Central memory CD4-positive, alpha-beta T cell (primary cell): ENCODE measurements around the gene TM7SF3.
"Not testable (repeated sequence)": the region's sequence is repeated elsewhere in the genome, so short reads cannot be mapped to it uniquely, and the experiment has no call there.

Experiments used
- DNase-seq: peaks from one replicate; pipeline ENCODE4 v3.0.0; 2022
- total RNA-seq, 3 experiments: gene quantifications; one replicate each; lab custom pipeline; 2026; lab: John Stamatoyannopoulos, UW

TM7SF3 gene
- total RNA-seq, result 33.1 to 39.5 (median 37.4) reads per million in 3 experiments

GRCh38 chr12:27014085-27014858 is at the start of gene TM7SF3:
TM7SF3 (minus strand) TSS chr12:27014384; CDS start chr12:27014168, 216 bp downstream.
- peak; percentile 97 for DNase-seq

GRCh38 chr12:27063250-27063851 is 49.2 kb upstream of the TM7SF3 start:
- no peak for DNase-seq

GRCh38 chr12:27061317-27061716 is 47.1 kb upstream of the TM7SF3 start:
- no peak for DNase-seq

GRCh38 chr12:27060740-27061139 is 46.6 kb upstream of the TM7SF3 start:
- DNase-seq, result no peak

- no peak for DNase-seq
These were observed 43.4 kb upstream of the TM7SF3 start for GRCh38 chr12:27057543-27057942.

- DNase-seq, result no peak
These were observed 41.8 kb upstream of the TM7SF3 start for GRCh38 chr12:27055966-27056365.

- no peak for DNase-seq
These were observed 38.6 kb upstream of the TM7SF3 start for GRCh38 chr12:27052742-27053141.

GRCh38 chr12:27052176-27052575 is 38.0 kb upstream of the TM7SF3 start:
- no peak for DNase-seq

GRCh38 chr12:27048822-27049752 is 34.9 kb upstream of the TM7SF3 start:
- no peak for DNase-seq

- not testable (repeated sequence) for DNase-seq
These were observed 27.8 kb upstream of the TM7SF3 start for GRCh38 chr12:27042018-27042417.

- DNase-seq, result not testable (repeated sequence)
These were observed 26.5 kb upstream of the TM7SF3 start for GRCh38 chr12:27040637-27041036.

- no peak for DNase-seq
These were observed 20.6 kb upstream of the TM7SF3 start for GRCh38 chr12:27034607-27035293.

- DNase-seq, result no peak
These were observed 18.5 kb upstream of the TM7SF3 start for GRCh38 chr12:27032679-27033078.

GRCh38 chr12:27031531-27031930 is 17.3 kb upstream of the TM7SF3 start:
- no peak for DNase-seq

- no peak for DNase-seq
These were observed 12.1 kb upstream of the TM7SF3 start for GRCh38 chr12:27026257-27026656.

- no peak for DNase-seq
These were observed 10.9 kb upstream of the TM7SF3 start for GRCh38 chr12:27025116-27025515.

- no peak for DNase-seq
These were observed 10.1 kb upstream of the TM7SF3 start for GRCh38 chr12:27024291-27024690.

GRCh38 chr12:27020761-27021160 is 6.6 kb upstream of the TM7SF3 start:
- no peak for DNase-seq

- no peak for DNase-seq
These were observed 3.9 kb upstream of the TM7SF3 start for GRCh38 chr12:27018037-27018436.

- not testable (repeated sequence) for DNase-seq
These were observed 3.1 kb upstream of the TM7SF3 start for GRCh38 chr12:27017163-27017823.

- DNase-seq, result peak; percentile 53
These were observed 1.5 kb upstream of the TM7SF3 start for GRCh38 chr12:27015730-27016076.
